SK-N-DZ (cell line): ENCODE data around the gene DYSF.

Experiments
- DNase-seq: peaks from one replicate; pipeline ENCODE4 v3.0.0-alpha.2; 2015; ENCODE audit warnings: low spot score

Gene DYSF

DNA sequence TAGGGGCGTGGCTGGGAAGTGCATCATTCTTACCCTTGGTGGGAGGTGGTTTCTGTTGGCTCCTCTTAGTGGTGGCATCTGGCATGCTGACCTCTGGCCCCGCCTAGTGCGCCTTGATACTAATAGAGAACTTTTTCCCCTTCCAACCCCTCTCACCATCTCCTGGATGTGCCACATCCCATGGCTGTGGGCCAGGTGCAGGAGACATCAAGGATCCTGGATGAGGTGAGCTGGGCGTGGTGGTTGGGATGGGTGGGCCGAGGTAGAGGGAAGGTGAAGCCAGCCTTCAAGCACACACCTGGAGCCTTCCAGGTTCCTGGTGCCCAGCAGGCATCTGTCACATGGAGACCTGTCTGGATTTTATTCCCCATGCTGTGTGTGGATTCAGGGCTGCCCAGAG, 149.2 kb downstream of the DYSF start:
- DNase-seq, result no peak

DNA sequence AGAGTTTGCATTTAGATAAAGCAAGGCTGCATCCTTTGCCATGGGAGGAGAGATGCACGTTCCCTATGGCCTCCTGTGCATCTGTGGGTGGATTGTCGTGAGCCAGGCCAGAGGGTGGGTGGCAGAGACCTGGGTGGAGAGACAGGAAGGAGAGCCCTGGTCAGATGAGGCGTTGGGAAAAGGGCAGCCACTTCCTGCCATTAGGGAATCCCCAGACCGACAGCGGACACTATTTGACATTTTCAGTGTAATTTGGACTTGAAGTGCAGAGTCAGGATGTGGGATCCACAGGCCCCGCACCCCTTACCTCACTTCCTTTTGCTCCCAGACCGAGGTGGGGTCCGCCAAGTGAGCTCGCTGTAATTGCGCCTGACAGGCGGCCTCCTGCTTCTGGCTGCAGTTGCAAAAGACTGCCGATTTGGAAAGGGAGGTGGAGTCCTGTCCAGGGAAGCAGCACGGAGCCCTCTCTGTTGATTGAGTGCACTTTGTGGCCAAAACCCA, 150.0 kb downstream of the DYSF start:
- no peak for DNase-seq

DNA sequence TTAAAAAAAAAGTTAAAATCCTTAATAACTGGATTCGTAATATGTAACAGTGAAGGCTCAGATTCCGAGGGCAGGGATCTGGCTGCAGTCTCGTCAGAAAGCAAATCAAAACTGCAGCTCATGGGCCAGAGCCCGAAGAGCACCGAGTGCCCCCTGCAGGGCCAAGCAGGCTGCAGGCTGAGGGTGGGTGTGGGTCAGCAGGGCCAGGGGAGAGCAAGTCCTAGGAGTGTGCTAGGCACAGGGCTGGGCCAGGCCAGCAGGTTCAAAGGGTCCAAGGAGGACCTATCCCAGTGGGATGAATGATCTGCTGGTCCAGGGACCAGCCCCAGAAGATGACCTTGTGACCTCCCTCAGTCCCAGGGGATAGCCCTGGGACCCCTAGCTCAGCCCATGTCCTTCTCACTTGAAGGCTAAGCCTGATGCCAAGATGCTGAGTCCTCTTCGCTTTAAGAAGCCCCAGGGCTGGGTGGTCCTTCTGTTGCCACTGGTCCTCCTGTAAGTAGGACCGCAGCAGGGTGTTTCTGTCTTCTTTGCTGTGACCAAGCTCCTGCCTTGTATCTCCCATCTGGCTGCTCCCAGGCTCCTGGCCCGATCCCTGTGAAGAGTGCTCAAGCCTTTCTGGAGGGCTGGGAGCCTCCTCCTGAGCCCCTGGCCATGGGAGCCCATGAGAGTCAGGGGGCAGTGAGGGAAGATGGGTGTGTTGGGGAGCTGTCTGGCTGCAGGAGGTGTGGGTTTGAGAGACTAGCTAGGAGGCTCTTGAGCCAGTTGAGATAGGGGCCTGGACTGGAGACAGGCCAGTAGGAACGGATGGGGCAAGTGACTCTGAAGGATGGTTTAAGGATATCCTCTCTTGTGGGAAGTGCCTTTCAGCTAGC, 150.7 kb downstream of the DYSF start:
- no peak for DNase-seq

DNA sequence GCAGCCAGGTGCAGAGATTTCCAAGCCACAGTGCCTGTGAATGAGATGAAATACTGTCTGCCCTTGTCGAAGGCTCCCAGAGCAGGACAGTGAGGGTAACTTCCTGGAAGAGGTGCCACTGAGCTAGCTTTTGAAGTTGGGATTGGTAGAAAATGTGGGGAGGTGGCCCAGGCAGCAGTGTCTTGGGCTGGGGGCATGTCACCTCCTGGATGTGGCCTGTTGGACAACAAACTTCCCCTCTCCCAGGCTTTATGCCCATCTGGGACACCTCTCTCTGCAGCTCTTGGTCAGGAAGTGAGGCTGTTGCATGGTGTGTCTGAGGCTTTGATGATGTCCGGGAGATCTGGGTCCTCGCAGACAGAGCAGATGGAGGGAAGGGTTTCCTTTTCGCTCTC, 151.4 kb downstream of the DYSF start:
- no peak for DNase-seq

DNA sequence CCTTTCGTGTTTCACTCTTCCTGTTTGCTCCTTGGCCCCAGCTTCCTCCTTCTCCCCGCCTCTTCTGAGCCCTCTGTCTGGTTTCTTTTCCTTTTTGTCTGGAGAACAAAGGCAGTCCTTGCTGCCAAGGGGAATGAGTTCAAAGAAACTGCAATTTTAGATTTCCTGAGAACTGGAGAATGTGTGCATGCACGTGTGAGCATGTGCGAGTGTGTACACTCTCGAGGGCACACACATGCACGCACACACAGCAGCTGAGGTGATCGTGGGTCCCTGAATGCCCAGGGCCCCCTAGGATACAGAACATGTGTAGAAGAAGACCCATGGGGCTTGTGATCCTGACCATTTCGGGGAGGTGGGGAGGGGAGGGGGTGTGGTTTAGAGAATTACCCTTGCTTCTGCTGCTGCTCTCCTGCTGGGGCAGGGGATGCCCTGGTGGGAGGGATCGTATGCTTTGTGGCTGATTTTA, 151.8 kb downstream of the DYSF start:
- DNase-seq, result no peak

DNA sequence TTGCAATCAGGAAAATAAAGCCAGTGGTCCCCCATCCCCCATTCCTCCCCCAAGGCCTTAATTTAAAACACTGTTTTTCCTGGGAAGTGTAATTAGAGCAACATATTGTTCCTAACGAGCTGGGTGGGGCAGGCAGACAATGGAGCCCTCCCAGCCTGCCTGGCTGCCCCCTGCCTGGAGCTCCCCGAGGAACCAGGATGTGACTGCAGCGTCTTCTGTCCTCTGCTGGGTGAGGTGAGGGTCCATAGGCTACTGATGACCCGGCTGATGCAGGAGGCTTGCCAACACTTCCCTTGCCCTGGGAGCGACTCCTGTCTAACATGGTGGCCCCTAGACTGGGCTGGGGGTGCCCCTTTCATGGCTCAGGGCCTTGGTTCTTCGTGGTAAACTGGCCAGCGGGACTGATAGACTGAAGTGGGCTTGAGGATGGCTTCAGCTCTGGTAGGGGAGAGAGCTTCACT, 152.4 kb downstream of the DYSF start:
- no peak for DNase-seq

DNA sequence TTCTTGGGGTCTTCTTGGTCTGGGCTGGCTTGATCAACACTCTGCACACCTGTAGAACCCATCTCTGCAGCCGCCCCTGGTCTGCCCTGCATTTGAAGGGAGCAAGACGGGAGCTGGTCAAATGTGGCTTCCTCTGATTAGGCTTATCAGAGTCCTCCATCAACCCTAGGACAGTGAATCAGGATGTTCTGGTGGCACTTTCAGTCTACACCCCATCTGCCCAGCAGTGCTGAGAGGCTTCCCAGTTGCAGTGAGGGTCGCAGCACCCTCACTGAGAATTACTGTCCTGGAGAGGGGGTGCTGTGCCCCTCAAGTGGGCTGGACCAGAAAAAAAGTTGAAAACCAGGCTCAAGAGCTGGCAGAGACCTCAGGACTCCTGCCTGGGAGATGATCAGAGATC, 152.9 kb downstream of the DYSF start:
- DNase-seq, result no peak

DNA sequence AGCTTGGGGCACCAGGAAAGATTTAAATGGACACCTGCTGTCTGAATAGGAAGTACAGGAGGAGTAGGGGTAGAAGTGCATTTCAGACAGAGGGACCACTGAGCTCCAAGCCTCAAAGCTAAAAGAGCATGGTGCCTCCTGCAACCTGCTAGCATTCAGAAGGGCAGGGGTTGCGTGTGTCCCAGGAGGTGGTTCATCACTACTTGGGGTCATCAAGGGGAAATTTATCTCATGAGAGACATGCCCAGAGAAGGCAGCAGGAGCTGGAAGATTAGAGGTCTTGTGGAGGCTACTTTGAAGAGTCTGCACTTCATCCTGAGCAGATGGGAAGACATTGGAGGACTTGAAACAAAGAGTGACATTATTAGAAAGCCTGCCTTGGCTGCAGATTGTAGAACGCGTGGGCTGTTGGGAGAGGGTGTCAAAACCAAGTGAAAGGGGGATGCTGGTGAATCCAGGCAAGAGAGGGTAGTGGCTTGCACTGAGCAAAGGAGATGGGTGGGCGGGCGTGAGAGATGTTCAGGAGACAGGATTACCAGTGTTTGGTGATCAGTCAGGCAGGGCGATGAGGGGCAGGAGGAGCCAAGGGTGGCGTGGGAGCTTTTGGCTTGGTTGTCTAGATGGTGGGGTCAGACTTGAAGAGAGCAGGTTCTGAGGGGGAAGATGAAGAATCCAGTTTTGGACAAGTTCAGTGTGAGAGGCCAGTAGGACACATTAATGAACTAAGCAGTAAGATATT, 154.0 kb downstream of the DYSF start:
- DNase-seq, result no peak

DNA sequence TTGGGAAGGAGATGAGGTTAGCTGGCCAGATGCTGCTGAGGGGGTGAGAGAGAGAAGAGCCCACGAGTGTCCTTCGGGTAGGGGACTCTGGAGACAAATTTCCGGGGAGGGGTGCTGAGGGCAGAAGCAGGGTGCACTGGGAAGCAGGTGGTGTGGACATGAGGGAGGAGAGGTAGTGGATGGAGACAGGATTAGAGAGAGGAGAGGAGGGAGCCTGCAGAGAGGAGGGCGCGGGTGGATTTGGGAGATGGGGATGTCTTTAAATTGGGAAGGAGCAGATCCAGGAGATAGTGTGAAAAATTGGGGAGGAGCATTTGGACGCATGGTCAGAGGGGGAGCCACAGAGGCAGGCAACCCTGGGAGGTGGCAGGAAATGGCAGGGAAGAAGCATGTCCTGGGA, 154.7 kb downstream of the DYSF start:
- DNase-seq, result no peak

DNA sequence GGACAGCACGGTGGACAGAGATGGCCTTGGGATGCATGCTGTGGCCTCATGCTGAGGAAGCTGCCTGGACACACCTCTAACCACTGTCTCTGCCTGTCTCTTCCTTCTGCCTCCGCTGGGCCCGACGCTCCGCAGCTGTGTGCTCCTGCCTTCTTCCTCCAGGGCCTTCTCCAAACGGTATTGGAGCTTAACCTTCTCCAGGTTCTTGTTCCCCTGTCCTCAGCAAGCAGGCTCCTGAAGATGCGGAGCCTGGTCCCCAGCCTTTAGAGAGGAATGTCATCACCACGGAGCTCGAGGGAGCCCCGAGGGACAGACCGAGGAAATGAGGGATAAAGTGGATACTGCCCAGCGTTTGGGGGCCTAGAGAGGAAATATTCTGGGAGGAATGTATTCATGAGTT, 155.1 kb downstream of the DYSF start:
- no peak for DNase-seq

DNA sequence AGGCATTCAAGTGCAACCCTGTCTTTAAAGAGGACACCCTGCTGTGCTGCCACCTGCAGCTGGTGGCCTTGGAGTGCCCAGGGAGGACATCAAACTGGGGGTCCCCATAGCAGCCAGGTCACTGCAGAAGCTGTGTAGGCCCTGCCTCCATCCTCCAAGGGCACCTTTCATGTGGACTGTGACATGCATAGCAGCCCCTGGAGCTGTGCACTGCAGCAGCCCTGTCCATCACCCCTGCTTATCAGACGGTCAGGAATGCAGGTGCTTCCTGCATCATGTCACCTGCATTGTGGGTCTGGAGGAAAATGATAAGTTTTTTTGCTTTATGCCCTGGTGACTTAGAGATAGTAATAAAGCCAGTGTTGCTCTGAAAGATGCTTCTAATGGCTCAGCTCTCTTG, 155.7 kb downstream of the DYSF start:
- DNase-seq, result no peak

DNA sequence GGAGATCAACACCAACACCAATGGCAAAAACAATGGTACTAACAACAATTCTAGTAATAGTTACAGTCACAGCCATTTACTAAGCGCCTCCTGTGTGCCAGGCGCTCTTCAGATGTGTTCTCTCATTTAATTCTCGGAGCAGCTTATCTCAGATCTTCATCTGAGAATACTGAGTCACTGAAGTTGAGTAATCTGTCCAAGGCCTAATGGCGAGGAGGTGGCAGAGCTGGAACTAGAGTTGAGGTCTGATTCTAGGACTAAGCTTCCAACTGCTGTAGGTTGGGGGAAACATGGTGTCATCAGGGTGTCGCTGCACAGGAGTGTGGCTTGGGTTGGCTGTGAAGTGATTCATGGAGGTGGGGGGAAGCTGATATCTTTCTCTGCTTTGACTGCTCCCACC, 156.1 kb downstream of the DYSF start:
- no peak for DNase-seq

DNA sequence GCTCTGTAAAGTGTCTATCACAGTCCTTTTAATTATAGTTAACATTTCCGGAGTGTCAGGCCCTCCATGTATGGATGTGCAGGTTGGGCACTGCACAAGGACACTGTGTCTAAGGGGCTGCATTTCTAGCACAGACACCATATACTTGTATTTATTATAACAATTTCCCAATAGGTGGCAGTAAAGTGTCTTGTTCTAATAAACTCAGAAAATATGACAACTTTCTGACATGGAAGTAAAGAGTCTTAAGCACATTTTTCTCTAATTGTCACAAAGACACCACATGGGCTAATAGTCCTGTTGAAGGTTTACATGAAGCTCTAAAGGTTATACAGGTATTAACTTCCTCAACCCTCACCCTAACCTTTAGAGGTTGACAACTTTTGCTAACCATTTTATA, 156.6 kb downstream of the DYSF start:
- no peak for DNase-seq

DNA sequence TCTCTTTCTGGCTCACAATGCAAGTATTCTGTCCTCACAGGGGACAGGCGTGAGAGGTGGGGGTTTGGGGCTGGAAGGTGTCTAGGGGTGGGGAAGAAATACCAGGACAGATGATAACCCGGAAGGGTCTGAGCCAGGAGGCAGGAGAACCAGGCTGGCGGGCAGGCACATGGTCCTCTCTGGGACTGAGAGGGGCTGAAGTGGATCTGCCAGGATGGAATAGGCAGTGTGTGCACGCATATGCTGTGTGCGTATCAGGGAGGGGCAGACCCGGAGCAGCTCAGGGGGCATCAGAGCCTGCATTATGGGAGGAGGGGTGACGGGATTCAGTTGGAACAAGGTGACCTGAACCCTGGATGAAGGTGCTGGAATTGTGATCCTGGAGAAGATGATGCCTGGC, 157.3 kb downstream of the DYSF start:
- DNase-seq, result no peak

DNA sequence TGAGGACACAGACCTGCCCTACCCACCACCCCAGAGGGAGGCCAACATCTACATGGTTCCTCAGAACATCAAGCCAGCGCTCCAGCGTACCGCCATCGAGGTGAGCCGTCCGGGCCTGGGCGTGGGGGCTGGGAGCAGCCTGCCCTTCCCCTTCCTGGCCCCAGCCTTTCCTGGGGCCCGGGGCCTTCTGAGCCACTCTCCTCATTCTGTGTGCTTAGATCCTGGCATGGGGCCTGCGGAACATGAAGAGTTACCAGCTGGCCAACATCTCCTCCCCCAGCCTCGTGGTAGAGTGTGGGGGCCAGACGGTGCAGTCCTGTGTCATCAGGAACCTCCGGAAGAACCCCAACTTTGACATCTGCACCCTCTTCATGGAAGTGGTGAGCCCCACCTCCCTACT, 157.9 kb downstream of the DYSF start:
- no peak for DNase-seq

DNA sequence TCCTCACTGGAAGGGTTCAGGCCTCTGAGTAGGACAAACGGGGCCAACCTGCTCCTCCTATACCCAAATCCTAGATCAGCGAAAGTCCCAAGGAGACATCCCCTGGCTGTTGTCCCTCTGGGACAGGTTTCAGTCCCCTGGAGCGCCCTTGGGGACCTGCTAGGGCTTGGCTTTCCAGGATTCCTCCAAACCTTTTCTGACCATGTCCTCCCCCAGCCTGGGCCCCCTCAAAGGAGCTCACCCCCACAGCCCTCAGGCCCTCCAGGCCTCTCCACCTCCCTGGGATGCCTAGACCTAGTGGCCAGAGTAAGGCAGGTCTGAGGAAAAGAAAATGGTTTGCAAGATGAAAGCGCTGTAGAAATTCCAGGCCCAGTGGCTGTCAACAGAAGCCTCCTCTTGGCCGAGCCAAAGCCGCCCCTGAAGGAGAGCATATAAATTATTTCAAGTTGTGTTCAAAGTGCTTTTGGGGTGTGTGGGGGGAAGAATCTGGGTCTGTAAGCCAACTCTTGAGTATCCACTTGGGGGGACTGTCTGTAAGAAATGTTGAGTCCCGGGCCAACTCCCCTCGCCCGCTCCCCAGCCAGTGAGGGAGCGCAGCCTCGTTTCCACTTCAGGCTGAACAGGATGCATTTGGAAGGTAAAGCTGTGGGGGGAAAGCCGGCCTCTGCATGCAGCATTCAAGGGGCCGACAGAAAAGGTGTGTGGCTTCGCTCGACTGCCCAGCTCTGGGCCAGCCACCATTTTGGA, 158.6 kb downstream of the DYSF start:
- DNase-seq, result no peak

DNA sequence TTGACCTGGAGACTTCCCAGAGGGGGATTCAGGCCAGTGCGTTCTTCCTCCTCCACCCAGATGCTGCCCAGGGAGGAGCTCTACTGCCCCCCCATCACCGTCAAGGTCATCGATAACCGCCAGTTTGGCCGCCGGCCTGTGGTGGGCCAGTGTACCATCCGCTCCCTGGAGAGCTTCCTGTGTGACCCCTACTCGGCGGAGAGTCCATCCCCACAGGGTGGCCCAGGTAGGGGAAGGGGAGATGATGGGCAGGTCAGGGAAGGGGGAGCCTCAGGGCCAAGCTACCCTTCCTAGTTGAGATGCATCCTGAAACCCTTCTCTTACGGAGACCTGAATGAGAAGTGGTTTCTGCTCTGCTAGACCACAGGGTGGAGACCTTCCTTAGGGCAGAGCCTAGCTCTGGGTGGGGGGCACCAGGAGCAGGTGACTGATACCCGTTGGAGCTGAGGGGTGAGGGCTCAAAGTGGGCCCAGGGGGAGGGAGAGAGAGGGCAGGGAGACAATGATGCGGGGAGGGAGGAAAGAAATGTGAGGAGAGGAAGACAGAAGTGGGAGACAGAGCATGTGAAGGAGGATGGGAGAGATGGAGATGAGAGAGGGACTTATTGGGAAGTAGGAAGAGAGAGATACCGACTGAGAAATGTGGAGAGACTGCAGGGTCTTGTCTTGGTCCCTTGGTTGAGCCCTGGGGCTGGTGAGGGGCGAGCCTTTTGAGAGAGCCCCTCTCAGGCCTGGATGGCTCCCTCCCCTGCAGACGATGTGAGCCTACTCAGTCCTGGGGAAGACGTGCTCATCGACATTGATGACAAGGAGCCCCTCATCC, 159.4 kb downstream of the DYSF start:
- no peak for DNase-seq

DNA sequence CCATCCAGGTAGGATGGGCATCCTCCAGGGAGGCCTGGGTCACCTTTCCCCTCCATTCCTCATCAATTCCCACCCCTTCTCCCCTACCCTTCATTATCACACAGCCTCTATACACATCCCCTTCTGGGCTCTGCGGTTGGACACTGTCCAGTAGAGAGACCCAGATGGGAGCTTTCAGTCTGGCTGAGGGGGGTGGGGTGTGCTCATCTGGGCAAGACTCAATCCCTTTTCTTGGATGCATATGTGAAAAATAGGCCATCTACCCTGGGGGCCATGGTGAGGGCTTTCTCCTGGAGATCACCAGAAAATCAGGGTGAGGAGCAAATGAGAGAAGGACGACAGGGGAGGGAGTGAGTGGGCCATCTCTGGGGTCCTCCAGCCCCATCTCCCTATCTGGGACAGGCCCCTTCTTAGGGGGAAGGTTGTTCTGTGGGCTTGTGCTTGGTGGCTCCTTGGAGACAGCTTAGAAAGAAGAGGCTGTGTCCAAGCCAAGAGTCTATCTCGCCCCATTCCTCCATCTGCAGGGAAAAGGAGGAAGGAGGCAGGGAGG, 160.1 kb downstream of the DYSF start:
- no peak for DNase-seq

DNA sequence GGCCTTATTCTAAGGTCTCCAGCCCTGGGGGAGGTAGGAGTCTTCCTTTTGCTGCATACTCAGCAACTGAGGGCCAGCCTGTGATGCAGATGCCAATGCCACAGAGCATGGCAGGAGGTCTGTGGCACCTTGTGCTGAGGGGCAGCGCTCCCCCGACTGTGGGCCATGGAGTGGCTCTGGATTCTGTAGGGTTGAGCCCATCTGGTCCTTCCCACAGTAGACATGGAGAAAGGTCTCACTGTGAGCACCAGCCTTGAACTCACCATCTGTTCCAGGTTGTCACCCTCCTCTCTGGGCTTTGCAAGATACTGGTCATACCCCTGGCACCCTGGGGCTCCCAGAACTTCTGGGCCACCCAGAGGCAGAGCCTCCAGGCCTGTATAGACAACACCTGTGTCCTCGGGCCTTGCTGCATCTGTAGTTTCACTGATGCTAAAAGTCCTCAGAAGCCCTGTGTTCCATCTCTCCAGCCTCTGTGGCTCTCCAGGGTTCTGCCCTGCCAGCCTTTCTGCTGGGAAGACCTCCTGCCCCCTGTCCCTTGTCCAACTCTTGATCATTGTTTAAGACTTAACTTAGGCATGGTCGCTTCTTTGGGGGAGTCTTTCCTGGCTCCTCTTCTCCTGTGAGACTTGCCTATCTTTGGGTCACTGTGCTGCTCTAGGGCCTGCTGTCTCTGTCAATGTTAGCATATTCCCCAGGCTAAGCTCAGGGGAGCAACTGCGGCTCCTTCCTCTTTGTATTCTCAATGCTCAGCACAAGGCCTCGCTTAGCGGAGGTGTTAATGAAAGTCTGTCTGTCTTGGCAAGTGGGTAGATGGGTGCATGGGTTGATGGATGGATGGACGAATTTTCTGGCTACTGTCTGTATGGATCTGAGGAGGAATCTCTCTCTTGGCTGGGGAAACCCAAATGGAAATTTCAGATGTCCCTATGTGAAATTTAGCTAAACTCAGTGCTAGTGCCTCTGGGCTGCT, 160.9 kb downstream of the DYSF start:
- DNase-seq, result no peak
